HG03520 (cell line): ENCODE results near the gene PSMG4.

Source experiments
- ATAC-seq: cut with Tn5 transposase; IDR thresholded peaks from one replicate; pipeline ENCODE4 v1.9.1; 2021; ENCODE audit warnings: mild to moderate bottlenecking, moderate library complexity; ENCODE audit not compliant: unreplicated experiment

Gene PSMG4

GRCh38 chr6:3288711-3289663 is 30.2 kb downstream of the PSMG4 start:
- ATAC-seq, result no peak

DNA sequence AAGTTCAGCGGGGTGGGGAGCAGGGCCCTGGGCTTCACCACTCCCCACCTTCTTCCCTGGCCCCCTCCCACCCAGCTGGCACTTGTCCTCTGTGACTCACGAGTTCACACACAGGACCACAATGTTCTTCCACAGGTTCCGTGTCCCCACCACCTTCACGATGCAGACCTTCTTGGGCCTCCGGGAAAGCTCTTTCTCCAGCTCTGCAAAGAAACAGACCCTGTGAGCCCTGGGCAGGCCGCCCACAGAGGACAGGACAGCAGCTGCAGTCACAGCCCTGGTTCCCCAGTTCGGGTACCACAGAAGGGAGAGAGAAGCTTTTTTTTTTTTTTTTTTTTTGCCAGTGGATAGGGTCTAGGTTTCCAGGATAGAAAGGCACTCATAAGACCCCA is 30.9 kb downstream of the PSMG4 start:
- ATAC-seq, result no peak

DNA sequence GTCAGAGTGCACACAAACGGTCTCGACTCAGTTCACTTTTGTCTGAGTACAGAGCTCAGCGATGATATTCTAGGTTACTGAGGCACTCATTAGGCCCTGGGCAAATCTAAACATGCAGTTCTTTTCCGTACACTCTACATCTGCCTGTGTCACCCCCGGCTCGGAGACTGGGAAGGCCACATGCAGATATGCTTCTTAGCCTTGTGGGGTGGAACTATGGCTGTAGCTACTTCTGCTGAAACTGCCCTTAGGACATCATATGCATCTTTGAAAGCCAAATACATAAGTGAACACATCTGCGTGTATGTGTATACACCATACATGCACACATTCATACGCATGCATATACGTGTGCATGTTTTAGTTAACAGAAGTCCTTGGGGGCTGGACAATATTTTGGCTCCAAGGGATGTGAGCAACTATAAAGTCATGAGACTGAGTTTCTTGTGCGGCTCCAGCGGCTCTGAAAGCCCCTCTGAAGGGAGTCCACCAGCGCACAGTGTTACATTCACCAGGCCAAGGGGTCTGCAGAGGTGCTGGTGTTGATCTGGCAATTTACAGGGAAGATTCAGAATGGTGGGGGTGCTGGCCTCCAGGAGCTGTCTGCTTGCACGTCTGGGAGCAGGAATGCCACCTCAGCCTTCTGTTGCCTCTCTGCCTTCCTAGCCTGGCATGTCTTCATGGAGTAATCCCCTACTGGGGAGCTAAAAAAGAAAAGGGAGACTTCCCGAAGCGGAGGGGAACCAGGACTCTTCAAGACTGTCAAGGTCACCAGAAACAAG is 31.6 kb downstream of the PSMG4 start:
- no peak for ATAC-seq

GRCh38 chr6:3290931-3291211 is 32.1 kb downstream of the PSMG4 start:
- no peak for ATAC-seq

DNA sequence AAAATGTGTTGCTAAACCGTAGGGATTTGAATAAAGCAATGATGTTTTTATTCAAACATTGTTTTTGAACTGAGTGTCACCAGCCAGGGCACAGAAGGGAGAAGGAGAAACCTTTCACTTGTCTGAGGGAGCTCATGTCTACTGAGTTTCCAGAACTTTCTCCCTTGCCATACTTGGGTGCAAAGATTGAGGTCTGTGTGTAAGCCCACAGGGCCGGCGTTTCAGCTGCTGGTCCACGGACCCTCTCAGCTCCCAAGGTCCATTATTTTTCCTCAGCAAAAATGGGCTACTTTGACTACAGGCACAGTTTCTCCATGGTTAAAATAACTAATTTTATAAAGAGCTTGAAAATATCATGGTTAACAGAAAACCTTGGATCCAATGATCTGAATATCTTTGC is 32.6 kb downstream of the PSMG4 start:
- ATAC-seq, result no peak

- ATAC-seq, result no peak
Measured at GRCh38 chr6:3291987-3292386, 33.2 kb downstream of the PSMG4 start.

DNA sequence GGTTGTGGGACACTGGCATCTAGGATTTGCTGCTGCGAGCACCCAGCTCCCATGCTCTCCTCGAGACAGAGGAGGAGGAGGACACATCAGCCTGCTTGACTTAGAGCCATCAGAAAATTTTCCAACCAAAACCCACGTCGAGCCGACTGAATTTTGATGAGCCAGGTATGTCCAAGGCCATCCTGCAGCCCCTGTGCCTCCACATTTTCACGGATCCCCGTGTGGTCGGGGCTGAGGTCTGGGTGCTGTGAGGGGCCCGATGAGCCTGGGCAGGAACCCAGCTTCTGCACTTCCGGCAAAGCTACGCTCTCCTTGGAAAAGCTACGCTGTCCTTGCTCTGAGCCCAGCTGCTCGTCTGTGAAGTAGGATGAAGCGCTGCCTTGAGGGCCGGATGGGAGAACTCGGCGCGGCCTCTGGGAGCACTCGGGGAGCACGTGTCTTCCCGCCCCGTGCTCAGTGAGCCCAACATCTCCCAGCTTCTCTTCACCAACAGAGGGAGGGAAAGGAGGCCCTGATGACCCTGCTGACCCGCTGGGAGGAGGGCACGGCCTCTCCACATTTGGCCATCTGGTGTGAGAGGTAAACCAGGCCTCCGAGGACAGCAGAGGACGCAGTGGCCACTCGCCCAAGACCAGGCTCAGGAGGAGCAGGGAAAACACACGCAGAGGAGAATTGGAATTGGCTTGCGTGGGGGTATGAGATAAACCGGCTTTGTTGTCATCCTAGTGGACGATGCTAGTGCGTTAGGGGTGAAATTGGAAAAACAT is 33.9 kb downstream of the PSMG4 start:
- ATAC-seq, result no peak

- ATAC-seq, result no peak
Measured at GRCh38 chr6:3293271-3294155, 34.8 kb downstream of the PSMG4 start.

- no peak for ATAC-seq
Measured at GRCh38 chr6:3294396-3294795, 35.6 kb downstream of the PSMG4 start.

DNA sequence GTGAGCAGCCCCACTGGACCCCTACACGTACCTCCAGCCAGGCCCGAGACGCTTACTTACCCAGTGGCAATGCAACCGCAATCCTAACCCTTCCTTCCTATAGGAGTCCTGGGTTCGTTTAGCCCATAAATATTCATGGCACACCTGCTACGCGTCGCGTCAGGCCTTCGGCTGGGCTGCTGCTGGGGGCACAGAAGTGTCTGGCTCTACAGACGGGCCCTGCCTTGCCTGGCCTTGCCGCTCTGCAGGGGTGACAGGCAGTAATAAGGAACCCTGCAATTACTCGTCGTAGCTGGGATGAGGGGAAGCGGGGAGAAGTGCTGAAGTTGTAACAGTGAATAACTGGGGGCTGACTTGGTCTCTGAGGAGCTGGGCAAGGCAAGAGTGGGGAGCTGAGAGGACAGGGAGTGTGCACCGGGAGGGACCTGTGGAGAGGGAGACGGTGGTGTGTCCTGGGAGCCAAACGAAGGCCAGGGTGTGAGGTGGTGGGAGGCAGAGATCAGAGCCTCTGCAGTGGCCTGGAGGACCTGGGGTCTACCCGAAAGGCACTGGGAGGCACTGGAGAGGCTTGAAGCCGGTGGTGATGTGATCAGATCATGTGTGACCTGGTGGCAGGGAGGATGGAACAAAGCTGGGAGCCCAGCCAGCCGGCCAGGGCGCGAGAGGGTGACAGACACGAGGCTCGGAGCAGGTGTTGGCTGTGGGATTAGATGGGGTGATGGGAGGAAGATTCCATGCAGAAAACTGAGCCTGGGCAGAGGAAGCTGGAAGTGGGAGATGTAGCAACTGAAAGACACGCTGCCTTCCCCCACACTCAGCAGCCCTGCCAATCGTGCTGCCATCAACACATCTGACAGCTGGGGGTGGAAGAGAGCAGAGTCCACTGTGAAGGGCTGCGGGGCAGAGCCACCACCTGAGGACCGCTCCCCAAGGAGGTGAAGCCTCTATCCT is 36.4 kb downstream of the PSMG4 start:
- no peak for ATAC-seq

GRCh38 chr6:3296078-3296477 is 37.3 kb downstream of the PSMG4 start:
- no peak for ATAC-seq

GRCh38 chr6:3296537-3296936 is 37.8 kb downstream of the PSMG4 start:
- ATAC-seq, result no peak

- ATAC-seq, result no peak
Measured at GRCh38 chr6:3297006-3297405, 38.3 kb downstream of the PSMG4 start.

GRCh38 chr6:3297909-3298308 is 39.2 kb downstream of the PSMG4 start:
- ATAC-seq, result no peak

- no peak for ATAC-seq
Measured at GRCh38 chr6:3299221-3299620, 40.5 kb downstream of the PSMG4 start.

DNA sequence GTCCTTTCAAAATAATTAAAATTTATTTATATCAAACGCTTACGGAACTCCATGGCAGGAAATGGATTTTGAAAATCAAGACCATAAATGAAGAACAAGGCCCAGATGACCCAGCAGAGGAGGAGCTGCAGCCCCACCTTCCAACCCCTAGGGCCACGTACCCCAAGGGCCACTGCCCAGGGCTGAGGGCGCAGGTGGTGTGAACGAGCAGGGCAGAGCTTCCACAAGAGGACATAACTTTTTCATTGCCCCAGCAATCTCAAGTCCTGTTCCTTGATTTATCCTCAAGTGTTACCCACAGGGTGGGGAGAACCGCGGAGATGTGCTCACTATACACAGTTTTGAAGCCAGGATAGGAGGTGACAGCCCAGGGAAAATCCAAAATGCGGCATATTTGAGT is 42.8 kb downstream of the PSMG4 start:
- no peak for ATAC-seq

GRCh38 chr6:3303795-3304411 is 45.2 kb downstream of the PSMG4 start:
- ATAC-seq, result no peak

GRCh38 chr6:3304500-3305215 is 45.9 kb downstream of the PSMG4 start:
- no peak for ATAC-seq
